Ectodermal cell (in vitro differentiated cells): ENCODE results near the gene TRMT5.

ENCODE experiments used
- H3K27ac ChIP-seq: 2 replicates; pipeline ENCODE4 v1.7.0; 2013; ENCODE audit warnings: mild to moderate bottlenecking, low read depth, low read length; ENCODE audit not compliant: insufficient read depth, poor library complexity, severe bottlenecking
- H3K27me3 ChIP-seq: 2 replicates; pipeline ENCODE4 v1.7.0; 2013; ENCODE audit warnings: mild to moderate bottlenecking, low read length; ENCODE audit not compliant: insufficient read depth, control insufficient read depth, poor library complexity, severe bottlenecking
- H3K36me3 ChIP-seq: one replicate; pipeline ENCODE4 v1.7.0; 2013; ENCODE audit warnings: low read length; ENCODE audit not compliant: control insufficient read depth, insufficient read depth
- H3K4me1 ChIP-seq: one replicate; pipeline ENCODE4 v1.7.0; 2013; ENCODE audit warnings: low read length; ENCODE audit not compliant: control insufficient read depth, insufficient read depth
- H3K4me3 ChIP-seq: 2 replicates; pipeline ENCODE4 v1.7.0; 2013; ENCODE audit warnings: low read depth, low read length, control low read depth; ENCODE audit not compliant: insufficient read depth
- H3K9me3 ChIP-seq: 2 replicates; pipeline ENCODE4 v1.7.0; 2013; ENCODE audit warnings: mild to moderate bottlenecking, low read length, moderate library complexity; ENCODE audit not compliant: control insufficient read depth
- WGBS, 2 experiments: methylation state at CpG; one replicate each; pipeline ENCODE4 v1.1.7; 2013; ENCODE audit warnings: missing lambda C conversion rate in 2 of 2; 5-methylcytosine and 5-hydroxymethylcytosine counted together

Gene TRMT5

GRCh38 chr14:60981633-60982455 is 965 bp upstream of the TRMT5 start:
- no peaks in the 10 kb centered on the region for H3K4me1 ChIP-seq
- 16 to 19% methylated on average over 9 to 10 of the region's 12 CpGs for WGBS, 2 experiments
- no peaks in the 10 kb centered on the region for H3K36me3 ChIP-seq
- H3K27ac ChIP-seq = peak overlapping the region; percentile 78
- no peaks in the 10 kb centered on the region for H3K9me3 ChIP-seq
- H3K27me3 ChIP-seq = no peaks in the 10 kb centered on the region
- H3K4me3 ChIP-seq = peak overlapping the region; percentile 73

- H3K27ac ChIP-seq = no peak overlapping the region
- 77 to 95% methylated on average over 1 to 2 of the region's 2 CpGs for whole genome bisulfite sequencing, 2 experiments
- no peak overlapping the region for H3K4me3 ChIP-seq
- no peaks in the 10 kb centered on the region for H3K9me3 ChIP-seq
- H3K36me3 ChIP-seq = no peaks in the 10 kb centered on the region
- no peaks in the 10 kb centered on the region for H3K4me1 ChIP-seq
- no peaks in the 10 kb centered on the region for H3K27me3 ChIP-seq
Observed at GRCh38 chr14:60977847-60978246, 3.0 kb downstream of the TRMT5 start.

DNA sequence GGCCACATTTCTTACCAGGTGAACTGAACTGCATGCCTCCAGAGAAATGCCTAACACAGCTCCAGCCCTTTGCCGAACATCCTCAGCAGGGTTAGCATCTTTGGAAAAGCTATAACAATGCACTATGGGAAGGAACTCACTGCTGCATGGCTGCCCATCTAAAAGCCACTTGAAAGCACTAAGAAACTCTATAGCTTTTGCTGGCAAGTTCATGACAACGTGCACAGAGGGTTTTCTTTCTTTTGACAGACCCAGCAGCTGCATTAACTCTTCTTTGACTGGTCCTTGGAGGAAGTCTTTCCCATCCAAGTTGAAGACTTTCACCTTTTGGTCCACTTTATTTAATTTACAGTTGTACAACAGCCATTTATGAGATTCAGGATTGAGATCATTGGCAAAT is 5.3 kb downstream of the TRMT5 start:
- 70 to 73% methylated on average over 2 of the region's 2 CpGs for WGBS, 2 experiments
- H3K9me3 ChIP-seq = no peaks in the 10 kb centered on the region

DNA sequence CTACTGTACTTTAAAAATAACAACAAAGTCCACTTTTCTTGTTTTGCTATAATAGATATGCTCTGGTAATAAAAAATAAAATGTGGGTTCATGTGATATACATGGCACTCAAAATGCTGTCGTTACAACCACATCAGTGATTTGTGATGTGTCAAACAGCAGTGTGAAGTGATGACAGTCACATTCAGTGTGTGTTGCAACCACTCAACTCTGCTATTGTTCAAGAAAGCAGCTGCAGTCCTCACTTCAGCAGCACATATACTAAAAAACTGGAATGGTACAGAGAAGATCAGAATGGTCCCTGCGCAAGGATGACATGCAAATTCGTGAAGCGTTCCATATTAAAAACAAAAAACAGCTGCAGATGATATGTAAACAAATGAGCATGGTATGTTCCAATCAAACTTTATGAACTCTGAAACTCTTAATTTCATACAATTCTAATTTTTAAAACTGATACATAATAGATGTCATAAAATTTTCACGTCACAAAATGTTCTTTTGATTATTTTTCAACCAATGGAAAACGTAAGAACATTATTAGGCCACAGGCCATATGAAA is 6.7 kb downstream of the TRMT5 start:
- Histone ChIP-seq H3K4me3 (no peak overlapping the region), H3K4me1 (no peaks in the 10 kb centered on the region), H3K36me3 (no peaks in the 10 kb centered on the region), H3K27me3 (no peaks in the 10 kb centered on the region), H3K27ac (no peak overlapping the region), H3K9me3 (no peaks in the 10 kb centered on the region)
- WGBS, 2 experiments = 91 to 95% methylated on average over 6 of the region's 6 CpGs

More for the DNA sequence above, 5.3 kb downstream of the TRMT5 start:
- no peak overlapping the region for H3K27ac ChIP-seq
- H3K4me3 ChIP-seq = no peak overlapping the region
- H3K4me1 ChIP-seq = no peaks in the 10 kb centered on the region
- H3K27me3 ChIP-seq = no peaks in the 10 kb centered on the region
- H3K36me3 ChIP-seq = no peaks in the 10 kb centered on the region

DNA sequence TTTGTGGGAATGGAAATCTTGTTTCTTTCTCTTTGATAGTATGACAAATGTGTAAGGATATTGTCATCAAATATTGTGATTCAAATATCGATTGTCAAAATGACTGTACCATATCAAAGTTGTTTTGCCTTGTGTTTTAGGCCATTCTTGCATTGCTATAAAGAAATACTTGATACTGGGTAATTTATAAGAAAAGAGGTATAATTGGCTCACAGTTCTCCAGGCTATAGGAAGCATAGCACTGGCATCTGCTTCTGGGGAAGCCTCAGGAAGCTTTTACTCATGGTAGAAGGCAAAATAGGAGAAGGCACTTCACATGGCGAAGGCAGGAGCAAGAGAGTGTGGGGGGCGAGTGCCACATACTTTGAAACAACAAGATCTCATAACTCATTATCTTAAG is 7.8 kb downstream of the TRMT5 start:
- Histone ChIP-seq H3K27ac (no peak overlapping the region), H3K4me1 (no peaks in the 10 kb centered on the region), H3K36me3 (no peaks in the 10 kb centered on the region), H3K27me3 (no peaks in the 10 kb centered on the region), H3K4me3 (no peak overlapping the region), H3K9me3 (no peaks in the 10 kb centered on the region)
- WGBS, 2 experiments = 87 to 95% methylated on average over 3 of the region's 3 CpGs

DNA sequence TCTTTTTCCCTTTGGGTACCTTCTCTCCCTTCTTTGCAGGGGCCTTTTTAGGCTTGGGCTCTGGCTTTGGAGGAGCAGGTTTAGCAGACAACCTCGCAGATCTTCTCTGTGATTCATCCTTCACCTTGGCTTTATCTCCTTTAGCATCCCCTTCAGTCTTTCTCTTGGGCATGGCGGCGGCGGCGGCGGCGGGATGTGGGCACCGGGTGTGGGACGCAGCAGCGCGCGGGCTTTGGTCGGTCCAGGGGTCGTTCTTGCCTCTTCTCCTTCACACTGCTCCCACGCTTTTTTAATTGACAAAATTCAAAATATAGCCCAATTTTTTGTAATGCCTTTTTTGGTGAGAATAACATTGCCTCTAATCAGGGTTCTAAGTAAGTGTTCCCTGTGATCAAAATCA is 8.6 kb downstream of the TRMT5 start:
- H3K36me3 ChIP-seq = no peaks in the 10 kb centered on the region

GRCh38 chr14:60971271-60971670 is 9.6 kb downstream of the TRMT5 start:
- WGBS, 2 experiments = 36 to 50% methylated on average over 2 of the region's 2 CpGs
- H3K27ac ChIP-seq = no peak overlapping the region
- no peaks in the 10 kb centered on the region for H3K27me3 ChIP-seq
- H3K36me3 ChIP-seq = no peaks in the 10 kb centered on the region
- H3K9me3 ChIP-seq = no peaks in the 10 kb centered on the region
- H3K4me1 ChIP-seq = no peaks in the 10 kb centered on the region
- H3K4me3 ChIP-seq = no peak overlapping the region

More for the DNA sequence above, 8.6 kb downstream of the TRMT5 start:
- H3K9me3 ChIP-seq = no peaks in the 10 kb centered on the region
- no peak overlapping the region for H3K4me3 ChIP-seq
- H3K4me1 ChIP-seq = no peaks in the 10 kb centered on the region
- WGBS, 2 experiments = 95 to 97% methylated on average over 15 of the region's 15 CpGs
- H3K27ac ChIP-seq = no peak overlapping the region
- no peaks in the 10 kb centered on the region for H3K27me3 ChIP-seq

GRCh38 chr14:60970146-60970545 is 10.7 kb downstream of the TRMT5 start:
- no peak overlapping the region for H3K4me3 ChIP-seq
- no peak overlapping the region for H3K27ac ChIP-seq
- WGBS, 2 experiments = 93 to 100% methylated on average over 1 to 2 of the region's 2 CpGs
- no peaks in the 10 kb centered on the region for H3K4me1 ChIP-seq
- H3K27me3 ChIP-seq = no peaks in the 10 kb centered on the region
- no peaks in the 10 kb centered on the region for H3K36me3 ChIP-seq
- H3K9me3 ChIP-seq = no peaks in the 10 kb centered on the region

GRCh38 chr14:60968671-60969070 is 12.2 kb downstream of the TRMT5 start:
- Histone ChIP-seq H3K4me3 (no peak overlapping the region), H3K27me3 (no peaks in the 10 kb centered on the region), H3K9me3 (no peaks in the 10 kb centered on the region), H3K27ac (no peak overlapping the region), H3K4me1 (no peaks in the 10 kb centered on the region), H3K36me3 (no peaks in the 10 kb centered on the region)

GRCh38 chr14:60968099-60968498 is 12.8 kb downstream of the TRMT5 start:
- no peaks in the 10 kb centered on the region for H3K9me3 ChIP-seq
- H3K4me3 ChIP-seq = no peak overlapping the region
- H3K27me3 ChIP-seq = no peaks in the 10 kb centered on the region
- H3K27ac ChIP-seq = no peak overlapping the region
- no peaks in the 10 kb centered on the region for H3K36me3 ChIP-seq
- 86% methylated on average over 1 of the region's 1 CpG; no CpG with 5 or more reads in 1 of the 2 experiments for WGBS, 2 experiments
- no peaks in the 10 kb centered on the region for H3K4me1 ChIP-seq
